Neural cell (in vitro differentiated cells): Measurements from ENCODE around the gene SNX13. TPM values are rescaled to one million over a fixed set of nuclear protein-coding genes. Genes with fewer than 3 reads are reported as not detected.

Source experiments
- H2AFZ ChIP-seq: fragments of 200-600, 300-800 bp; sonication (generic), shearing (Covaris generic); 2 replicates; pipeline ENCODE4 v1.6.0; 2014; ENCODE audit warnings: low read depth, mild to moderate bottlenecking, antibody characterized with exemption, low read length, moderate library complexity
- H3F3A ChIP-seq: fragments of 200-600 bp; shearing (Covaris generic); 2 replicates; pipeline ENCODE4 v1.6.1; 2016; ENCODE audit warnings: mild to moderate bottlenecking, moderate library complexity, mixed read lengths, antibody characterized with exemption, low read length; ENCODE audit not compliant: insufficient read depth, poor library complexity, severe bottlenecking
- H3K27ac ChIP-seq: fragments of 200-600, 300-800 bp; sonication (generic), shearing (Covaris generic); 2 replicates; pipeline ENCODE4 v1.5.1; 2014; ENCODE audit warnings: mild to moderate bottlenecking, low read length, moderate library complexity
- H3K27me3 ChIP-seq: fragments of 300-800, 200-600 bp; sonication (generic), shearing (Covaris generic); 2 replicates; pipeline ENCODE4 v1.6.0; 2014; ENCODE audit warnings: mild to moderate bottlenecking, low read depth, low read length, moderate library complexity; ENCODE audit not compliant: insufficient read depth
- H3K36me3 ChIP-seq: fragments of 300-800, 200-600 bp; sonication (generic), shearing (Covaris generic); 2 replicates; pipeline ENCODE4 v1.5.1; 2014; ENCODE audit warnings: mild to moderate bottlenecking, antibody characterized with exemption, low read length, moderate library complexity; ENCODE audit not compliant: insufficient read depth
- H3K4me2 ChIP-seq: fragments of 300-800, 200-600 bp; sonication (generic), shearing (Covaris generic); 2 replicates; pipeline ENCODE4 v1.6.0; 2014; ENCODE audit warnings: mild to moderate bottlenecking, low read length
- H3K4me3 ChIP-seq: fragments of 300-800, 200-600 bp; sonication (generic), shearing (Covaris generic); 2 replicates; pipeline ENCODE4 v1.5.1; 2014; ENCODE audit warnings: mild to moderate bottlenecking, low read length, moderate library complexity
- H3K79me2 ChIP-seq: fragments of 200-600 bp; shearing (Covaris generic); replicated peaks from 2 replicates; pipeline ENCODE4 v1.6.0; 2014; ENCODE audit warnings: mild to moderate bottlenecking, low read length, moderate library complexity; ENCODE audit not compliant: insufficient read depth
- H3K9ac ChIP-seq: fragments of 300-800, 200-600 bp; sonication (generic), shearing (Covaris generic); 2 replicates; pipeline ENCODE4 v1.6.1; 2016; ENCODE audit warnings: mild to moderate bottlenecking, low read length, mixed read lengths
- H3K9me2 ChIP-seq: fragments of 200-600 bp; shearing (Covaris generic); 2 replicates; pipeline ENCODE4 v1.6.1; 2016; ENCODE audit warnings: mild to moderate bottlenecking, low read length, mixed read lengths; ENCODE audit not compliant: insufficient read depth
- H3K9me3 ChIP-seq: fragments of 200-600, 300-800 bp; sonication (generic), shearing (Covaris generic); 2 replicates; pipeline ENCODE4 v1.6.1; 2016; ENCODE audit warnings: mild to moderate bottlenecking, mixed run types, low read length, moderate library complexity, mixed read lengths
- H4K20me1 ChIP-seq: fragments of 200-600 bp; shearing (Covaris generic); 2 replicates; pipeline ENCODE4 v1.6.1; 2016; ENCODE audit warnings: mild to moderate bottlenecking, mixed run types; ENCODE audit not compliant: insufficient read depth
- EP300 ChIP-seq: fragments of 450-650 bp; conservative IDR thresholded peaks from 2 replicates; pipeline ENCODE4 v1.6.1; 2014; ENCODE audit warnings: antibody characterized with exemption, mild to moderate bottlenecking, moderate library complexity; ENCODE audit not compliant: poor library complexity, severe bottlenecking
- EZH2 ChIP-seq: fragments of 200-600, 300-800 bp; shearing (Covaris generic), sonication (generic); IDR thresholded peaks from 2 replicates; pipeline ENCODE4 v1.6.1; 2014; ENCODE audit warnings: antibody characterized with exemption, low read length, borderline replicate concordance, mild to moderate bottlenecking; ENCODE audit not compliant: insufficient read depth, poor library complexity, severe bottlenecking
- MXI1 ChIP-seq: fragments of 450-650 bp; conservative IDR thresholded peaks from 2 replicates; pipeline ENCODE4 v1.6.1; 2014; ENCODE audit warnings: antibody characterized with exemption, mild to moderate bottlenecking; ENCODE audit not compliant: poor library complexity, severe bottlenecking
- POLR2AphosphoS5 ChIP-seq: IDR thresholded peaks from 2 replicates; pipeline ENCODE4 v1.6.1; 2012
- RAD21 ChIP-seq: fragments of 450-650 bp; conservative IDR thresholded peaks from 2 replicates; pipeline ENCODE4 v1.6.1; 2014; ENCODE audit warnings: antibody characterized with exemption, mild to moderate bottlenecking, moderate library complexity
- SMC3 ChIP-seq: fragments of 450-650 bp; conservative IDR thresholded peaks from 2 replicates; pipeline ENCODE4 v1.6.1; 2014; ENCODE audit warnings: antibody characterized with exemption, mild to moderate bottlenecking, moderate library complexity; ENCODE audit not compliant: poor library complexity
- TAF1 ChIP-seq: IDR thresholded peaks from 2 replicates; pipeline ENCODE4 v1.6.1; 2012; ENCODE audit warnings: low read depth
- polyA plus RNA-seq: library from polyadenylated mRNA; depleted of rRNA; stranded (reverse); fragments of >200 nt; gene quantifications from 2 replicates; pipeline ENCODE4 v1.2.3, GENCODE V29; 2014
- TF ChIP-seq, protein P1 (sequence below): fragments of 450-650 bp; IDR thresholded peaks from 2 replicates; pipeline ENCODE4 v1.5.1; 2014; ENCODE audit warnings: antibody characterized with exemption, mild to moderate bottlenecking, moderate library complexity; ENCODE audit not compliant: poor library complexity, severe bottlenecking
- TF ChIP-seq, protein P2 (sequence below): IDR thresholded peaks from 2 replicates; pipeline ENCODE4 v1.6.1; 2012; ENCODE audit warnings: borderline replicate concordance

SNX13 gene
- polyA plus RNA-seq, 1 donor from 2014 or later: 50.6 TPM

DNA sequence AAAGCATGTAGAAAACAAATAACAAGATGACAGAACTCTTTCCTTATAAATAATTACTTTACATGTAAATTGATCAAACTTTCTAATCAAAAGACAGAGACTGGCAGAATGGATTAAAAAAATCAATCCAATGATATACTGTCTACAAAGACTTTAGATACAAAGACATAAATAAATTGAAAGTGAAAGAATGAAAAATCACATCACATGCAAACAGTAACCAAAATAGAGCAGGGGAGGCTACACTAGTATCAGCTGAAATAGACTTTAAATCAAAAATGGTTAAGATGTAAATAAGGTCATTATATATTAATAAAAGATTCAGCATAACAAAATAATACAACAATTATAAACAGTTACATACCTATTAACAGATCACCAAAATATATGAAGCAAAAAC is 97.3 kb downstream of the SNX13 start:
- Histone ChIP-seq H3K9me3 (no peaks in the 10 kb centered on the region), H3K79me2 (no peaks in the 10 kb centered on the region), H3K36me3 (no peaks in the 10 kb centered on the region), H3K27me3 (no peaks in the 10 kb centered on the region), H2AFZ (no peak overlapping the region), H3K27ac (no peak overlapping the region), H3K9me2 (no peaks in the 10 kb centered on the region), H3K9ac (no peak overlapping the region), H4K20me1 (no peaks in the 10 kb centered on the region), H3K4me3 (no peak overlapping the region), H3F3A (no peaks in the 10 kb centered on the region), H3K4me2 (no peak overlapping the region)
- TF ChIP-seq POLR2AphosphoS5 (no peak), TAF1 (no peak), EP300 (no peak), MXI1 (no peak), EZH2 (no peak), SMC3 (no peak), RAD21 (no peak)
- TF ChIP-seq, protein P1, sequence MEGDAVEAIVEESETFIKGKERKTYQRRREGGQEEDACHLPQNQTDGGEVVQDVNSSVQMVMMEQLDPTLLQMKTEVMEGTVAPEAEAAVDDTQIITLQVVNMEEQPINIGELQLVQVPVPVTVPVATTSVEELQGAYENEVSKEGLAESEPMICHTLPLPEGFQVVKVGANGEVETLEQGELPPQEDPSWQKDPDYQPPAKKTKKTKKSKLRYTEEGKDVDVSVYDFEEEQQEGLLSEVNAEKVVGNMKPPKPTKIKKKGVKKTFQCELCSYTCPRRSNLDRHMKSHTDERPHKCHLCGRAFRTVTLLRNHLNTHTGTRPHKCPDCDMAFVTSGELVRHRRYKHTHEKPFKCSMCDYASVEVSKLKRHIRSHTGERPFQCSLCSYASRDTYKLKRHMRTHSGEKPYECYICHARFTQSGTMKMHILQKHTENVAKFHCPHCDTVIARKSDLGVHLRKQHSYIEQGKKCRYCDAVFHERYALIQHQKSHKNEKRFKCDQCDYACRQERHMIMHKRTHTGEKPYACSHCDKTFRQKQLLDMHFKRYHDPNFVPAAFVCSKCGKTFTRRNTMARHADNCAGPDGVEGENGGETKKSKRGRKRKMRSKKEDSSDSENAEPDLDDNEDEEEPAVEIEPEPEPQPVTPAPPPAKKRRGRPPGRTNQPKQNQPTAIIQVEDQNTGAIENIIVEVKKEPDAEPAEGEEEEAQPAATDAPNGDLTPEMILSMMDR: no peak
- TF ChIP-seq, protein P2, sequence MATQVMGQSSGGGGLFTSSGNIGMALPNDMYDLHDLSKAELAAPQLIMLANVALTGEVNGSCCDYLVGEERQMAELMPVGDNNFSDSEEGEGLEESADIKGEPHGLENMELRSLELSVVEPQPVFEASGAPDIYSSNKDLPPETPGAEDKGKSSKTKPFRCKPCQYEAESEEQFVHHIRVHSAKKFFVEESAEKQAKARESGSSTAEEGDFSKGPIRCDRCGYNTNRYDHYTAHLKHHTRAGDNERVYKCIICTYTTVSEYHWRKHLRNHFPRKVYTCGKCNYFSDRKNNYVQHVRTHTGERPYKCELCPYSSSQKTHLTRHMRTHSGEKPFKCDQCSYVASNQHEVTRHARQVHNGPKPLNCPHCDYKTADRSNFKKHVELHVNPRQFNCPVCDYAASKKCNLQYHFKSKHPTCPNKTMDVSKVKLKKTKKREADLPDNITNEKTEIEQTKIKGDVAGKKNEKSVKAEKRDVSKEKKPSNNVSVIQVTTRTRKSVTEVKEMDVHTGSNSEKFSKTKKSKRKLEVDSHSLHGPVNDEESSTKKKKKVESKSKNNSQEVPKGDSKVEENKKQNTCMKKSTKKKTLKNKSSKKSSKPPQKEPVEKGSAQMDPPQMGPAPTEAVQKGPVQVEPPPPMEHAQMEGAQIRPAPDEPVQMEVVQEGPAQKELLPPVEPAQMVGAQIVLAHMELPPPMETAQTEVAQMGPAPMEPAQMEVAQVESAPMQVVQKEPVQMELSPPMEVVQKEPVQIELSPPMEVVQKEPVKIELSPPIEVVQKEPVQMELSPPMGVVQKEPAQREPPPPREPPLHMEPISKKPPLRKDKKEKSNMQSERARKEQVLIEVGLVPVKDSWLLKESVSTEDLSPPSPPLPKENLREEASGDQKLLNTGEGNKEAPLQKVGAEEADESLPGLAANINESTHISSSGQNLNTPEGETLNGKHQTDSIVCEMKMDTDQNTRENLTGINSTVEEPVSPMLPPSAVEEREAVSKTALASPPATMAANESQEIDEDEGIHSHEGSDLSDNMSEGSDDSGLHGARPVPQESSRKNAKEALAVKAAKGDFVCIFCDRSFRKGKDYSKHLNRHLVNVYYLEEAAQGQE: no peak

DNA sequence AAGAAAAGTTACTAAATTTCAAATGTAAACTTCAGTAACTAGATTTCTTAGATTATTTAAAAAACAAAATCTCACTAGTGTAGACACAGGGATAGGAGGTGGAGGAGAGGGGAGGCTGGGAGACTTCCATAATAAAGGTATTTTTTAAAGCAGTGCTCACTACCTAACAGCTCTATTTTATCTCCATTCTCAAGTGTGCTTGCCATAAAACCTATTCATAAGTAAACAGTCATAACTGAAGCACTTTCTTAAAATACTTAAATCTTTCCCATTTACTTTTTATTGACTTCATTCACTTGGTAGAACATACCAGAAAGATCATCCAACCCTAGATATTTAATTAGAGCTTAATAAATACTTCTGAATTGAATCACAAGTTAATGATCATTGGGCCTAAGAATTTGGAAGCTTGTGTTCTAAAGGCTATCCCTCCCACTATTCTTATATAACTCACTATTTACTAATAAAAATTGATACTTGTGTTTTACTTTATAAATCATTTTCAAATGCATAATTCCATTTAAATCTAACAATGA is 107.4 kb downstream of the SNX13 start:
- no peak overlapping the region for H3K4me2 ChIP-seq
- no peaks in the 10 kb centered on the region for H3K9me2 ChIP-seq
- H3K36me3 ChIP-seq: no peaks in the 10 kb centered on the region
- H3K9ac ChIP-seq: no peak overlapping the region
- no peak overlapping the region for H3K27ac ChIP-seq
- no peak overlapping the region for H2AFZ ChIP-seq
- no peaks in the 10 kb centered on the region for H3K27me3 ChIP-seq
- H3K9me3 ChIP-seq: no peaks in the 10 kb centered on the region
- H3K4me3 ChIP-seq: no peak overlapping the region
- H4K20me1 ChIP-seq: no peaks in the 10 kb centered on the region
- H3K79me2 ChIP-seq: no peaks in the 10 kb centered on the region
- no peaks in the 10 kb centered on the region for H3F3A ChIP-seq
- no peak for TF ChIP-seq TAF1
- no peak for TF ChIP-seq SMC3
- no peak for TF ChIP-seq EP300
- TF ChIP-seq, protein P1: no peak
